ENCODE results near the gene FAM120C.

GRCh38 chrX:54208531-54208930 lies 25.5 kb upstream of the FAM120C start:
- TF ChIP-seq CTCF (IDR thresholded peaks at IDR 0.05) (no peak), POLR2A (IDR thresholded peaks at IDR 0.05) (no peak)

Data from prostate gland (tissue), 2 donors.